Measurements from ENCODE around the gene GAREM1.
"Not testable (repeated sequence)": the region's sequence is repeated elsewhere in the genome, so short reads cannot be mapped to it uniquely, and the experiment has no call there.

GAREM1 gene

DNA sequence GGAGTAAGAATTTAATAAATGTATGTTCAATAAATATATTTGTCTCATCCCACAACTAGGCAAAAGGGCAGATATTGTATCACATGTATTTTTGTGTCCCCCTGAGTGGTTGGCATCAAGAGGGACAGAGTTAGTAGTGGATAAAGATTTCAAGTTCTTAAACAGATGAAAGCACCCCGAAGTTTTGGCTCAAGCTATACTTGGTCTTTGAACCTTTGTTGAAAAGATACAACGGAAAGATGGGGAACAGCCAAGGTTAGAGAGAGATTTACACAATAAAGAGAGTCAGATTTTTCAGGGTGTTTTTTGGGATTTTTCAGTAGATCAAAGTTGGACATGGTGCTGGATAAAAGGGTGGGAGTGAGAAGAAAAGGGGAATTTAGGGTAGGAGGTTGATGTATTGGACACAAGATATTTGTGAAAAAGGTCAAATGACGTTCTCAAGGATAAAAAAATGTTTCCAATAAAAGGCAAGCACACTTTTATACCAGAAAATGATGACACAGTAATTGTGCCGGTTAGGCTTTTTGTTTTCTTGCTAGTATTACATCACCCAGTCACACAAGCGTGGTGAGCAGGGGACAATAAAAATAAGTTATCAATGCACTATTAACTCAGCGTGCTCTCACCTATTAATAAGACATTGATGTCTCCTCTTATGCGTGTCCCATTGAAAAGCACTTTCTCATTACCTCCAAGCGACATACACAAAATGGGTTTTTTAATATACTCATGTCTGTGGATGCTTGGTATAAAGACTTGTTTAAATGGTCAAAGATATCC lies 221.3 kb downstream of the GAREM1 start:
- no peak for DNase-seq

DNA sequence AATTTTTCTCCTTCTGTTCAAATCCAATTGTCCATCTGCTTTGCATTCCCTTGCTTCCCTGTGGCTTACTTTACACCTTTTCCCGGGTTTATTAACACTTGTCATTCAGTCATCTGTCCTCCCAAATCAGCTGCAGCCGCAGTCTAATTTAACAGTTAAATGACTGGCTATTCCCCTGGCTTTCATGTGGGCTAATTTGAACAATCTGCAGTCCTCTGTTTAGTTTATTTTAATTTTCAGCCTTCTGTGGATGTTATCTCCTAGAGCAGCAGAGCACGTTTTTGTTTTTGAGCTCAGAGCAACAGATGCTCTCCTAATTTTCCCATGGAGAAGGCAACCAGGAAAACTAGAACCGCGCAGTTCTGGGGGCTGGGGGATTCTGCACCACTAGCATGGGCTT lies 225.8 kb downstream of the GAREM1 start:
- DNase-seq, result no peak

DNA sequence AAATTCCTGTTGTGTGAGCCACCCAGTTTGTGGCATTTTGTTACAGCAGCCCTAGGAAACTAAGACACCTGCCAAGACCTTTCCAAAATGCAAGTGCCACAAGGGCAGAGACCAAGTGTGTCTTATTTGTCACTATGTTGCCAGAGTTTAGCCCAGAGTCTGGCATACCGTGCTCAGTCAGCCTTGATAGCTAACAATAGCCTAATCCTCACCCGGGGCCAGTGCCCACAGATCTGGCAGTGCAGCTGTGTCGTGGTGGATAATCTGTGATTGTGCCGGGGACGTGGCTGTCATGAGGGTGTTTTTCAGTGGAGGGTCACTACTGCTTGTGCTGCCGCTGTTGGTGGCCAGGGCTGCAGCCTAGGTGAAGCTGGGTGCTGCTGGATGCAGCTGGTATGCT lies 227.3 kb downstream of the GAREM1 start:
- DNase-seq, result no peak

DNA sequence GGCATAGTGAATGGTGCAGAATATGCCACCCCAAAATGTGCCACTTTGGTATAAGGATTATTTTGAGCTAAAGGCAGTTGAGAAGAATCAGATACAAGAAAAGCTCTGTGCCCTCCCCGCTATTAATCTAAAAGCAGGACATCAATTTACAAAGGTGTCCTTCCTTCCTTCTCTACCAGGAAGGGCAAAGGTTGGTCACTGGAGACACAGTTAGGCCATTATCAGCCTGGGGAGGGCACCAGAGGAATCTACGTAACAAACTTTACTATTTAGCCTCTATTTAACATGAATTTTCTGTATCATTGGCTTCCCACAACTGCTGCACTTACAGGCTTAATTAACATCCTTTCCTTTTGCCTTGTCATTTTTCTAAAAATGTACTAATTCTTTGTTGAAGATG lies 228.3 kb downstream of the GAREM1 start:
- DNase-seq, result no peak

DNA sequence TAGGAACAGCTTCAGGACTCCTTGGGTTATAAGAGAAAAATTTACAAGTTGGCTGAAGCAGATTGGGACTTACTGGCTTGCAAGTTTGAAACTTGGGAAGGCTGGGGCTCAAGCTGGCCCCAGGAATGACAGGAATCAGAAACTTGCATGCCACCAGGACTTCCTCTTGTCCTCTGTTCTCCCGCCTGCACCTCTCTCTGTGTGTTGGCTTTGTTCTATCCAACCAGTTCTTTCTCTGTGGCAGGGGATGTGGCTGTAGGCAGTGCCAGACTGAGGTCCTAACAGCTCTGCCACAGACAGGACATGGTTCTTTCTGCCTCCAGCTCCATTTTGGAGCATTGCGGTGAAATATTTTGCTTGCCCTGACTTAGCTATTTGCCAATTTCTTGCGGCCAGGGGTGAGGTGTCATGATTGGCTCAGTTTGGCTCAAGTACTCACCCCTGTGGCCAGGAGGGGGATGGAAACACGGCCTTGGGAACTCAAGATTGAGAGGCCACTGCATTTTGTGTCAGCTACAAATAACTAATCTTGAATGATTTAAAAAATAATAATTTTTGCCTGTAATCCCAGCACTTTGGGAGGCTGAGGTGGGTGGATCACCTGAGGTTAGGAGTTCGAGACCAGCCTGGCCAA lies 231.9 kb downstream of the GAREM1 start:
- DNase-seq, result no peak

DNA sequence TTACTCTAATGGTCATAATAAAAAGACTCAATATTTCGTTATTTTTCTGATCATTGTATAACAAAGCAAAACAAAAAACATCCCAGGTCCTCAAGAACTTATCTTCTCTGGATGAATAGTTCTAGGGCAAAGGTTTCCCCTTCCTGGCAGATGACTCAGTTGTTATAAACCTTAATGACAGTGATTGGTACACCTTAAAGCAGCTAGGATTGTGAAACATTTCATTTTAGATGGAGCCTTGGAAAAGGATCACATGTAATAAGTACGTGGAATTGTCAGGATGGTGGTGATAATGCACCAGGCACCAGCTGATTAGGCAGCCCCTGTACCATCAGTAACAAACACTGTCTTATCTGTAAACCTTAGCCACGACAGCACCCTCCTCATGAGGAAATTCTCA lies 233.6 kb downstream of the GAREM1 start:
- DNase-seq, result no peak

DNA sequence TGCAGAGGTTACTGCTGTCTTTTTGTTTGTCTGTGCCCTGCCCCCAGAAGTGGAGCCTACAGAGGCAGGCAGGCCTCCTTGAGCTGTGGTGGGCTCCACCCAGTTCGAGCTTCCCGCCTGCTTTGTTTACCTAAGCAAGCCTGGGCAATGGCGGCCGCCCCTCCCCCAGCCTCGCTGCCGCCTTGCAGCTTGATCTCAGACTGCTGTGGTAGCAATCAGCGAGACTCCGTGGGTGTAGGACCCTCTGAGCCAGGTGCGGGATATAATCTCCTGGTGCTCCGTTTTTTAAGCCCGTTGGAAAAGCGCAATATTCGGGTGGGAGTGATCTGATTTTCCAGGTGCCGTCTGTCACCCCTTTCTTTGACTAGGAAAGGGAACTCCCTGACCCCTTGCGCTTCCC lies 237.3 kb downstream of the GAREM1 start:
- DNase-seq, result not testable (repeated sequence)

DNA sequence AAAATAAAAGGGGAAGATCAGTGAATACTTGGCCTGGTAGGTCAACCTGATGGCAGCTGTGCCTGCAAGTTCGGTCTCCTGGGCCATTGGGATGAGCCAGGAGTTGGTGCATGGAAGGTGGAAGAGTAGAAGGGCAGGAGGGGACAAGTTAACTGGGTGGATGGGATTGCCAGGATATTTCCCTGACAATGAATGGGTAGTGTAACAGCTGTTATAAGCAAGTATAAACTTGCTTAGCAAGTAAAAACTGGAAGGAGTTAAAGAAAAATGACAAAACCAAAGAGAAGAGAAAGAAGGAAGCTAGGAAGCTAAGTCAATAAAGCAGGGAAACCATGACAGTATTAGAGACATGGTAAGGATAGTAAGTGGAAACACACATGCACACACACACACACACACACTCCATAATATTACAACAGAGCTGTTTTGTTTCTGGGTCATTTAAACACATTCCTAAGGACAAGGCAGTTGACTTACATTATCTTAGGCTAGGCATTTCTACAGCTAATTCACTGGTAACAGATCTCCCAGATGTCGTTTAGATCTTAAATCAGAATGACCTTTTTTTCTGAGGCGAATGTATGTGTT lies 251.2 kb downstream of the GAREM1 start:
- no peak for DNase-seq

DNA sequence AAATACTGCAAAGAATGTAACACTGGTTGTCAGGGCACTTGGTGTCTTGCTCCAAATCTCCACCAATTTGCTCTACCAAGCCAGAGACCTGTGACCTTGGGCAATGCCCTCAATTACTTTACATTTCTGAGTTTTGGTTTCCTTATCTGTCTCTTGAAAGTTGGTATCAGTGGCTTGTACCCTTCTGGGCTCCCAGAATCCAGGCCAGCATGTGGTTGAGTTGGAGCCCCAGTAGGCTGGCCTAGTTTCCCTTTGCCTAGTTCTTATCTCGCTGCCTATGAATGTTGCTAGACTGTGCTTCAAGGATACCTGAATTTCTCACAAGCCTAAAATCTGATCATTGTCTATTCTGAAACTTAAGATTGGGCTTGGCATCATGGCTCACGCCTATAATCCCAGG lies 254.3 kb downstream of the GAREM1 start:
- no peak for DNase-seq

DNA sequence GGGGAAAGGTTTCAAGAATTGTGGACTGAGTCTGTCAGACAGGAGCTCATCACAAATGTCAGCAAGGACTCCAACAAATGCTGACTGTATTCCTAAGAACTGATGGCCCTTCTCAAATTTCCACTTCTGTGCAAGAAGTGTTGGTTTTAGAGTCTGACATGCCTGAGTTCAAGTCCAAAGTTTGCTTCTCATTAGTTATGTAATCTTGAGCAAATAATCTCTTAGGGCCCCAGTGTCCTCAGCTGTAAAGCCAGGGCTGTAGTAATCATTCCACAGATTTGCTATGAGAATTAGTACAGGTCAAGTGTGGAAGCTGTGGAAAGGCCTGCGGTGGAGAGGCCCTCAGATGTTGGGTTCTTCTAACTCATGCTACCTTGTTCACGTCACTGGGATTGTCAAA lies 257.0 kb downstream of the GAREM1 start:
- DNase-seq, result no peak
